COLO829 (cell line): ENCODE results near the gene SOCS2.

Experiments used
- DNase-seq: peaks from one replicate; pipeline ENCODE4 v3.0.0; 2012; ENCODE audit warnings: low spot score

Gene SOCS2

GRCh38 chr12:93567174-93567573 is 5.3 kb upstream of the SOCS2 start:
- DNase-seq: no peak

GRCh38 chr12:93568091-93568490 is 4.4 kb upstream of the SOCS2 start:
- no peak for DNase-seq

GRCh38 chr12:93569301-93569655 is 3.2 kb upstream of the SOCS2 start:
- DNase-seq: no peak

GRCh38 chr12:93569656-93570551 is 2.6 kb upstream of the SOCS2 start:
- peak; percentile 94 for DNase-seq

- DNase-seq: peak; percentile 94
Measured at GRCh38 chr12:93570552-93571364, 1.7 kb upstream of the SOCS2 start.

- DNase-seq: peak; percentile 13
Measured at GRCh38 chr12:93571365-93571924, 1.0 kb upstream of the SOCS2 start.

- DNase-seq: no peak
Measured at GRCh38 chr12:93572712-93573551, 457 bp downstream of the SOCS2 start.

- DNase-seq: no peak
Measured at GRCh38 chr12:93573552-93574223, 1.2 kb downstream of the SOCS2 start.

GRCh38 chr12:93577222-93577621 is 4.7 kb downstream of the SOCS2 start:
- DNase-seq: no peak

- DNase-seq: no peak
Measured at GRCh38 chr12:93578221-93578620, 5.7 kb downstream of the SOCS2 start.

- no peak for DNase-seq
Measured at GRCh38 chr12:93580682-93581081, 8.2 kb downstream of the SOCS2 start.

- no peak for DNase-seq
Measured at GRCh38 chr12:93581370-93581769, 8.9 kb downstream of the SOCS2 start.

GRCh38 chr12:93582351-93582750 is 9.9 kb downstream of the SOCS2 start:
- DNase-seq: no peak

- no peak for DNase-seq
Measured at GRCh38 chr12:93583627-93584392, 11.3 kb downstream of the SOCS2 start.

- DNase-seq: no peak
Measured at GRCh38 chr12:93585247-93585646, 12.8 kb downstream of the SOCS2 start.

- DNase-seq: no peak
Measured at GRCh38 chr12:93587611-93588010, 15.1 kb downstream of the SOCS2 start.

- DNase-seq: no peak
Measured at GRCh38 chr12:93589081-93589480, 16.6 kb downstream of the SOCS2 start.

GRCh38 chr12:93591137-93591868 is 18.8 kb downstream of the SOCS2 start:
- peak; percentile 40 for DNase-seq

GRCh38 chr12:93592641-93593406 is 20.3 kb downstream of the SOCS2 start:
- no peak for DNase-seq
